Ascending aorta (tissue), 2 donors: ENCODE data around the gene CSNK1G1. TPM values are rescaled to one million over a fixed set of nuclear protein-coding genes. Genes with fewer than 3 reads are reported as not detected.

Experiments used
- DNase-seq, 2 donors: peaks; one replicate each; pipeline ENCODE4 v3.0.0-alpha.2; 2019; ENCODE audit warnings: low spot score in 2 of 2
- H3K27ac ChIP-seq, 2 donors: fragments of 200-600 bp; sonication (generic); one replicate each; pipeline ENCODE4 v1.5.1; 2016 to 2017; ENCODE audit warnings: mild to moderate bottlenecking in 1 of 2
- H3K27me3 ChIP-seq: fragments of 200-600 bp; sonication (generic); one replicate; pipeline ENCODE4 v1.5.1; 2017
- H3K36me3 ChIP-seq, 2 donors: fragments of 200-600 bp; sonication (generic); one replicate each; pipeline ENCODE4 v1.5.1; 2016
- H3K4me1 ChIP-seq, 2 donors: fragments of 200-600 bp; sonication (generic); one replicate each; pipeline ENCODE4 v1.5.1; 2016 to 2017; ENCODE audit warnings: mild to moderate bottlenecking in 1 of 2
- H3K4me3 ChIP-seq, 2 donors: fragments of 200-600 bp; sonication (generic); one replicate each; pipeline ENCODE4 v1.5.1; 2016 to 2017; ENCODE audit warnings: mild to moderate bottlenecking in 1 of 2
- H3K9me3 ChIP-seq, 2 donors: fragments of 200-600 bp; sonication (generic); one replicate each; pipeline ENCODE4 v1.5.1; 2016
- intact Hi-C: fragments of 100-400 bp; cut with DNase I; formaldehyde crosslinking; loops from one replicate; pipeline ENCODE4 v1.15.1; 2023
- total RNA-seq: library from RNA; depleted of rRNA; stranded (reverse); fragments of >200 nt; gene quantifications from one replicate; pipeline ENCODE4 v1.1.0, GENCODE V29; 2016
- TF ChIP-seq, protein P1 (sequence below), 3 experiments: fragments of 200-600 bp in 2 of 3; fragments of 450-650 bp in 1 of 3; sonication (generic) in 2 of 3; IDR thresholded peaks; one replicate each; pipeline ENCODE4 v1.5.1; 2016 to 2019; ENCODE audit warnings: antibody characterized with exemption in 3 of 3, mild to moderate bottlenecking in 1 of 3, moderate library complexity in 1 of 3

Gene CSNK1G1
- total RNA-seq, 1 donor from 2014 or later: 12.9 TPM

DNA sequence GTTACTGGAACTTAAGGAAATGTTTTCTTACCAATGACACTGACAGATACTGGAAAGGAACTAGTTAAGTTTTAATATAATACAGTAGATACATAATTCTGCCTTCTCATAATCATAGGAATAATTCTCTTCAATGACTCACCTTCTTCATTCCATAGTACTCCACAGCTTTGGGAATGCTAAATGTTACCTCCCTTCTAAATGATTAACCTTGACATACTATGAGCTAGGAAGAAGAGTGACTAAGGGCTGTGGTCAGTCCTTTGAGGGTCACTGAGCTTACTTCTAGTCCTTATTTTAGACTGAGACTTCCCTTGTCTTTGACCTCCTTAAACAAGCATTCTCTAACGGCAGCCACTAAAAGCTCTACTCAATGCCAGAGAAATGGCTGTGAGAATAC, 123.6 kb downstream of the CSNK1G1 start:
- no peak overlapping the region for H3K4me3 ChIP-seq
- H3K4me1 ChIP-seq: no peaks in the 10 kb centered on the region
- H3K27ac ChIP-seq: no peak overlapping the region
- TF ChIP-seq, protein P1, sequence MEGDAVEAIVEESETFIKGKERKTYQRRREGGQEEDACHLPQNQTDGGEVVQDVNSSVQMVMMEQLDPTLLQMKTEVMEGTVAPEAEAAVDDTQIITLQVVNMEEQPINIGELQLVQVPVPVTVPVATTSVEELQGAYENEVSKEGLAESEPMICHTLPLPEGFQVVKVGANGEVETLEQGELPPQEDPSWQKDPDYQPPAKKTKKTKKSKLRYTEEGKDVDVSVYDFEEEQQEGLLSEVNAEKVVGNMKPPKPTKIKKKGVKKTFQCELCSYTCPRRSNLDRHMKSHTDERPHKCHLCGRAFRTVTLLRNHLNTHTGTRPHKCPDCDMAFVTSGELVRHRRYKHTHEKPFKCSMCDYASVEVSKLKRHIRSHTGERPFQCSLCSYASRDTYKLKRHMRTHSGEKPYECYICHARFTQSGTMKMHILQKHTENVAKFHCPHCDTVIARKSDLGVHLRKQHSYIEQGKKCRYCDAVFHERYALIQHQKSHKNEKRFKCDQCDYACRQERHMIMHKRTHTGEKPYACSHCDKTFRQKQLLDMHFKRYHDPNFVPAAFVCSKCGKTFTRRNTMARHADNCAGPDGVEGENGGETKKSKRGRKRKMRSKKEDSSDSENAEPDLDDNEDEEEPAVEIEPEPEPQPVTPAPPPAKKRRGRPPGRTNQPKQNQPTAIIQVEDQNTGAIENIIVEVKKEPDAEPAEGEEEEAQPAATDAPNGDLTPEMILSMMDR (IDR thresholded peaks at IDR 0.05): no peak
- H3K9me3 ChIP-seq: no peaks in the 10 kb centered on the region
- no peaks in the 10 kb centered on the region for H3K27me3 ChIP-seq
- no peak for DNase-seq
- intact Hi-C loops: no loop called here
- H3K36me3 ChIP-seq: no peaks in the 10 kb centered on the region

- Histone ChIP-seq H3K27me3 (no peaks in the 10 kb centered on the region), H3K9me3 (no peaks in the 10 kb centered on the region), H3K27ac (no peak overlapping the region), H3K36me3 (no peaks in the 10 kb centered on the region), H3K4me3 (no peak overlapping the region), H3K4me1 (no peaks in the 10 kb centered on the region)
- no peak for DNase-seq
- TF ChIP-seq, protein P1 (IDR thresholded peaks at IDR 0.05): no peak
- intact Hi-C loops: no loop called here
Measured at GRCh38 chr15:64229129-64229724, 126.7 kb downstream of the CSNK1G1 start.

DNA sequence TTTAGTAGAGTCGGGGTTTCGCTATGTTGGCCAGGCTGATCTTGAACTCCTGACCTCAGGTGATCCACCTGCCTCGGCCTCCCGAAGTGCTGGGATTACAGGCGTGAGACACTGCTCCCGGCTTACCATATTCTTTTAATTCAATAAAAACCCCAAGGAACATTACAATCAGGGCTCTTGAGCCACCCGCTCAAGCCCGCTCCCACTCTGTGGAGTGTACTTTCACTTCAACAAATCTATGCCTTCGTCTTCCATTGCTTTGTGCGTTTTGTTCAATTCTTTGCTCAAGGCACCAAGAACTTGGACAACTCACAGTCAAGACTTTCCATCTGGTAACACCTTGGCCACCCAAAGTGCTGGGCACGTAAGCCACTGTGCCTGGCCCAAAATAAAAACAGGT, 130.2 kb downstream of the CSNK1G1 start:
- H3K9me3 ChIP-seq: no peaks in the 10 kb centered on the region
- no peak overlapping the region for H3K4me3 ChIP-seq
- H3K4me1 ChIP-seq: no peaks in the 10 kb centered on the region
- DNase-seq: no peak
- TF ChIP-seq, protein P1 (IDR thresholded peaks at IDR 0.05): no peak
- intact Hi-C loops: no loop called here
- no peak overlapping the region for H3K27ac ChIP-seq
- H3K36me3 ChIP-seq: no peaks in the 10 kb centered on the region
- no peaks in the 10 kb centered on the region for H3K27me3 ChIP-seq

DNA sequence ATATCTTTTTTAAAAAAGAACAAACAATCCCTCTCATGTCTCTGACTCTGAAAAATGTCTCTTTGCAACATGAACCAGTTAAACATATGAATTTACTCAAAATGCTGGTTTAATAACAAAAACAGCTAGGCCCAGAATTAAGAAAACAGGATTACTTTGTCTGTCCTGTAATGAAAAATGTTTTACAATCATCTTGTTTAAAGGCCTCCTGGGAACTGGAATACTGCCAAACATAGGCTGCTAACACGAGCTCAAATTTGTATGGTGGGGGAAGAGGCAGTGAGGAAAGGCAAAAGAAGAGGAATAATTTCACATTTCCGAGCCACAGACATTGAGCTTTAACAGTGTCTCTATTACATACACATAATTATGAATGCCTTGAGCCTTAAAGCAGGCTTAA, 131.5 kb downstream of the CSNK1G1 start:
- no peaks in the 10 kb centered on the region for H3K27me3 ChIP-seq
- no peaks in the 10 kb centered on the region for H3K4me1 ChIP-seq
- TF ChIP-seq, protein P1 (IDR thresholded peaks at IDR 0.05): no peak
- no peaks in the 10 kb centered on the region for H3K36me3 ChIP-seq
- no peak for DNase-seq
- no peaks in the 10 kb centered on the region for H3K9me3 ChIP-seq
- no peak overlapping the region for H3K4me3 ChIP-seq
- no peak overlapping the region for H3K27ac ChIP-seq
- intact Hi-C loops: no loop called here

GRCh38 chr15:64223882-64224281, 132.1 kb downstream of the CSNK1G1 start:
- no peak for DNase-seq
- TF ChIP-seq, protein P1 (IDR thresholded peaks at IDR 0.05): no peak
- Histone ChIP-seq H3K27ac (no peak overlapping the region), H3K27me3 (no peaks in the 10 kb centered on the region), H3K36me3 (no peaks in the 10 kb centered on the region), H3K4me3 (no peak overlapping the region), H3K4me1 (no peaks in the 10 kb centered on the region), H3K9me3 (no peaks in the 10 kb centered on the region)
- intact Hi-C loops: no loop called here
